HEK293 (cell line): ENCODE data around the gene JPH2.
A peak's percentile ranks its signal among the peaks of the same experiment; 100 is the strongest.

ENCODE experiments used
- CTCF ChIA-PET: fragments of 350-600 bp; formaldehyde crosslinking; extraction: SDS; loops from one replicate; lab custom pipeline; 2021; ENCODE audit warnings: antibody characterized with exemption; lab: Yijun Ruan, JAX
- POLR2A ChIA-PET: fragments of 300-600 bp; formaldehyde crosslinking; extraction: SDS; loops from one replicate; lab custom pipeline; 2020; ENCODE audit warnings: antibody characterized with exemption, inconsistent platforms; lab: Yijun Ruan, JAX
- H3K27ac ChIP-seq: fragments of 200-500 bp; sonication (Bioruptor generic); 2 replicates; pipeline ENCODE4 v1.5.1; 2014; ENCODE audit warnings: low read depth, low read length, control low read depth, inconsistent platforms; ENCODE audit errors: extremely low read depth
- H3K36me3 ChIP-seq, 2 experiments: fragments of 200-500 bp in 1 of 2; sonication (Bioruptor generic) in 1 of 2; 1 replicate in 1 of 2; 2 replicates in 1 of 2; pipeline ENCODE4 v1.5.1; 2014 to 2017; ENCODE audit warnings: inconsistent platforms in 2 of 2, low read length in 2 of 2; ENCODE audit not compliant: control insufficient read depth in 2 of 2, insufficient read depth in 1 of 2
- H3K4me1 ChIP-seq: fragments of 200-500 bp; sonication (Bioruptor generic); 2 replicates; pipeline ENCODE4 v1.5.1; 2014; ENCODE audit warnings: mild to moderate bottlenecking, low read length, inconsistent platforms; ENCODE audit not compliant: control insufficient read depth, insufficient read depth
- H3K4me3 ChIP-seq: 2 replicates; pipeline ENCODE4 v1.5.1; 2011; ENCODE audit warnings: low read depth, mild to moderate bottlenecking, control low read depth, low read length, moderate library complexity
- H3K9me3 ChIP-seq: fragments of 200-500 bp; sonication (Bioruptor generic); 2 replicates; pipeline ENCODE4 v1.5.1; 2014; ENCODE audit warnings: low read depth, low read length, inconsistent platforms; ENCODE audit not compliant: control insufficient read depth, insufficient read depth
- CTCF ChIP-seq: fragments of 450-650 bp; formaldehyde crosslinking; IDR thresholded peaks from 2 replicates; pipeline ENCODE4 v1.5.1; 2016; ENCODE audit warnings: missing biosample characterization, missing genetic modification characterization
- GFI1B ChIP-seq: fragments of 450-650 bp; formaldehyde crosslinking; IDR thresholded peaks from 2 replicates; pipeline ENCODE4 v1.5.1; 2016; ENCODE audit warnings: missing biosample characterization, missing genetic modification characterization
- IKZF3 ChIP-seq: fragments of 450-650 bp; IDR thresholded peaks from 2 replicates; pipeline ENCODE4 v1.5.0; 2018; ENCODE audit warnings: missing biosample characterization, mild to moderate bottlenecking, missing genetic modification characterization, moderate library complexity
- KLF9 ChIP-seq: fragments of 450-650 bp; formaldehyde crosslinking; IDR thresholded peaks from 2 replicates; pipeline ENCODE4 v1.5.1; 2016; ENCODE audit warnings: missing biosample characterization, missing genetic modification characterization, low read depth
- MZF1 ChIP-seq: fragments of 450-650 bp; formaldehyde crosslinking; IDR thresholded peaks from 2 replicates; pipeline ENCODE4 v1.5.1; 2017; ENCODE audit warnings: missing biosample characterization, missing genetic modification characterization, borderline replicate concordance
- PRDM10 ChIP-seq: fragments of 450-650 bp; formaldehyde crosslinking; IDR thresholded peaks from 2 replicates; pipeline ENCODE4 v1.5.1; 2016; ENCODE audit warnings: missing biosample characterization, missing genetic modification characterization
- PRDM4 ChIP-seq: fragments of 450-650 bp; formaldehyde crosslinking; IDR thresholded peaks from 2 replicates; pipeline ENCODE4 v1.5.1; 2017; ENCODE audit warnings: missing biosample characterization, missing genetic modification characterization
- SP3 ChIP-seq: fragments of 450-650 bp; formaldehyde crosslinking; IDR thresholded peaks from 2 replicates; pipeline ENCODE4 v1.5.1; 2016; ENCODE audit warnings: missing biosample characterization, missing genetic modification characterization
- ZNF223 ChIP-seq: fragments of 450-650 bp; formaldehyde crosslinking; IDR thresholded peaks from 2 replicates; pipeline ENCODE4 v1.5.1; 2016; ENCODE audit warnings: missing biosample characterization, missing genetic modification characterization
- ZNF324 ChIP-seq: fragments of 450-650 bp; formaldehyde crosslinking; IDR thresholded peaks from 2 replicates; pipeline ENCODE4 v1.5.1; 2016; ENCODE audit warnings: missing biosample characterization, missing genetic modification characterization
- ZNF394 ChIP-seq: fragments of 450-650 bp; formaldehyde crosslinking; IDR thresholded peaks from 2 replicates; pipeline ENCODE4 v1.5.1; 2016; ENCODE audit warnings: missing biosample characterization, missing genetic modification characterization, mild to moderate bottlenecking, moderate library complexity, borderline replicate concordance
- ZNF416 ChIP-seq: fragments of 450-650 bp; formaldehyde crosslinking; IDR thresholded peaks from 2 replicates; pipeline ENCODE4 v1.5.1; 2016; ENCODE audit warnings: missing biosample characterization, missing genetic modification characterization
- ZNF510 ChIP-seq: fragments of 450-650 bp; formaldehyde crosslinking; IDR thresholded peaks from 2 replicates; pipeline ENCODE4 v1.5.1; 2018; ENCODE audit warnings: mild to moderate bottlenecking, missing genetic modification characterization, missing biosample characterization; ENCODE audit not compliant: insufficient replicate concordance
- ZNF626 ChIP-seq: fragments of 450-650 bp; sonication (Bioruptor Pico); formaldehyde crosslinking; IDR thresholded peaks from 2 replicates; pipeline ENCODE4 v1.5.1; 2018; ENCODE audit warnings: missing biosample characterization, missing genetic modification characterization, inconsistent platforms
- ZNF670 ChIP-seq: fragments of 450-650 bp; formaldehyde crosslinking; IDR thresholded peaks from 2 replicates; pipeline ENCODE4 v1.5.1; 2016; ENCODE audit warnings: missing biosample characterization, missing genetic modification characterization, low read depth
- ZNF747 ChIP-seq: fragments of 450-650 bp; formaldehyde crosslinking; IDR thresholded peaks from 2 replicates; pipeline ENCODE4 v1.5.1; 2016; ENCODE audit warnings: missing biosample characterization, missing genetic modification characterization
- ZNF785 ChIP-seq: fragments of 450-650 bp; formaldehyde crosslinking; IDR thresholded peaks from 2 replicates; pipeline ENCODE4 v1.5.1; 2016; ENCODE audit warnings: missing biosample characterization, missing genetic modification characterization
- ZSCAN5A ChIP-seq: fragments of 450-650 bp; formaldehyde crosslinking; IDR thresholded peaks from 2 replicates; pipeline ENCODE4 v1.5.1; 2016; ENCODE audit warnings: missing biosample characterization, missing genetic modification characterization

The JPH2 gene

GRCh38 chr20:44196271-44196670, 9.3 kb upstream of the JPH2 start:
- CTCF ChIA-PET: interaction anchor here (0.6 to 5.7 kb wide), 7 partner anchors 9 to 472 kb away, joined by 3 to 45 read pairs (median 5); partner anchors contain the start of gene JPH2

More at GRCh38 chr20:44196271-44196670, 9.3 kb upstream of the JPH2 start:
- H3K27ac ChIP-seq: no peak overlapping the region
- no peak overlapping the region for H3K4me3 ChIP-seq
- POLR2A ChIA-PET: interaction anchor here (0.6 to 1.1 kb wide), 3 partner anchors 9 to 985 kb away, joined by 3 to 4 read pairs (median 4); no protein-coding TSS in a partner anchor
- no peaks in the 10 kb centered on the region for H3K9me3 ChIP-seq
- TF ChIP-seq MZF1 (tag by site-specific recombination): no peak
- no peak for TF ChIP-seq ZNF785 (tag by site-specific recombination)
- no peak for TF ChIP-seq GFI1B (tag by site-specific recombination)
- no peak for TF ChIP-seq ZNF670 (tag by site-specific recombination)
- TF ChIP-seq CTCF (tag by site-specific recombination): peak; percentile 10; the same call in 1 of the 2 replicates
- no peak for TF ChIP-seq ZNF626 (tag by site-specific recombination)
- no peak for TF ChIP-seq ZNF747 (tag by site-specific recombination)
- no peak for TF ChIP-seq IKZF3 (tag by site-specific recombination)
- no peak for TF ChIP-seq ZNF416 (tag by site-specific recombination)
- no peak for TF ChIP-seq ZNF324 (tag by site-specific recombination)
- TF ChIP-seq SP3: no peak
- no peak for TF ChIP-seq ZNF223 (tag by site-specific recombination)
- no peak for TF ChIP-seq ZNF510
- no peak for TF ChIP-seq ZSCAN5A (tag by site-specific recombination)
- no peak for TF ChIP-seq ZNF394 (tag by site-specific recombination)
- peak; percentile 39; the same call in 1 of the 2 replicates for TF ChIP-seq PRDM10 (tag by site-specific recombination)
- no peak for TF ChIP-seq KLF9 (tag by site-specific recombination)
- 0 out of 2 replicates have a peak, but pooled peaks have one; percentile 12 for TF ChIP-seq PRDM4
- TF ChIP-seq, all 188 proteins: peak for 3
- H3K4me1 ChIP-seq: no peaks in the 10 kb centered on the region
- H3K36me3 ChIP-seq: peaks cover 0 to 53% of the 10 kb centered on the region in 2 experiments; a peak in 1 of 3 replicates
